Measurements from ENCODE around the gene HMCES. TPM values are rescaled to one million over a fixed set of nuclear protein-coding genes. Genes with fewer than 3 reads are reported as not detected.
"Not testable (repeated sequence)": the region's sequence is repeated elsewhere in the genome, so short reads cannot be mapped to it uniquely, and the experiment has no call there.

HMCES gene
- polyA plus RNA-seq, 3 donors = 11.9 to 23.0 (median 18.0) TPM

- TF ChIP-seq, protein P1, sequence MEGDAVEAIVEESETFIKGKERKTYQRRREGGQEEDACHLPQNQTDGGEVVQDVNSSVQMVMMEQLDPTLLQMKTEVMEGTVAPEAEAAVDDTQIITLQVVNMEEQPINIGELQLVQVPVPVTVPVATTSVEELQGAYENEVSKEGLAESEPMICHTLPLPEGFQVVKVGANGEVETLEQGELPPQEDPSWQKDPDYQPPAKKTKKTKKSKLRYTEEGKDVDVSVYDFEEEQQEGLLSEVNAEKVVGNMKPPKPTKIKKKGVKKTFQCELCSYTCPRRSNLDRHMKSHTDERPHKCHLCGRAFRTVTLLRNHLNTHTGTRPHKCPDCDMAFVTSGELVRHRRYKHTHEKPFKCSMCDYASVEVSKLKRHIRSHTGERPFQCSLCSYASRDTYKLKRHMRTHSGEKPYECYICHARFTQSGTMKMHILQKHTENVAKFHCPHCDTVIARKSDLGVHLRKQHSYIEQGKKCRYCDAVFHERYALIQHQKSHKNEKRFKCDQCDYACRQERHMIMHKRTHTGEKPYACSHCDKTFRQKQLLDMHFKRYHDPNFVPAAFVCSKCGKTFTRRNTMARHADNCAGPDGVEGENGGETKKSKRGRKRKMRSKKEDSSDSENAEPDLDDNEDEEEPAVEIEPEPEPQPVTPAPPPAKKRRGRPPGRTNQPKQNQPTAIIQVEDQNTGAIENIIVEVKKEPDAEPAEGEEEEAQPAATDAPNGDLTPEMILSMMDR (IDR thresholded peaks at IDR 0.05) = no peak
- Mint-ChIP-seq H3K27ac (no peak overlapping the region), H3K9me3 (peaks cover 0 to 4% (median 2%) of the 10 kb centered on the region in 7 donors), H3K4me3 (peak overlapping the region in 1 of 2 donors; percentile 37), H3K4me1 (peaks cover 30% of the 10 kb centered on the region), H3K27me3 (ENCODE audit: low read depth in 3 of 3) (peaks cover 14 to 19% (median 17%) of the 10 kb centered on the region in 3 donors), H3K36me3 (no peaks in the 10 kb centered on the region)
- Histone ChIP-seq H3K36me3 (replicated peaks in 1 of 2; ENCODE audit: control insufficient read depth in 1 of 2, insufficient read depth in 2 of 2, low read length in 2 of 2) (no peaks in the 10 kb centered on the region), H2AFZ (ENCODE audit: insufficient read depth, low read depth, low read length, poor library complexity, severe bottlenecking) (no peak overlapping the region), H3K9ac (ENCODE audit: insufficient read depth, low read length, poor library complexity, severe bottlenecking) (no peak overlapping the region), H4K20me1 (ENCODE audit: insufficient read depth, low read length) (no peaks in the 10 kb centered on the region), H3K9me3 (replicated peaks in 1 of 2; ENCODE audit: control insufficient read depth in 1 of 2, insufficient read depth in 1 of 2, low read length in 2 of 2) (peaks cover 0 to 3% of the 10 kb centered on the region in 2 donors), H3K4me2 (replicated peaks; ENCODE audit: extremely low read depth, low read length, poor library complexity, severe bottlenecking) (no peak overlapping the region), H3K27me3 (ENCODE audit: control insufficient read depth in 2 of 2, insufficient read depth in 2 of 2, low read length in 2 of 2) (peaks cover 0 to 3% of the 10 kb centered on the region in 2 donors), H3K79me2 (ENCODE audit: insufficient read depth, low read length) (no peaks in the 10 kb centered on the region), H3K27ac (ENCODE audit: low read depth in 1 of 2, low read length in 2 of 2) (no peak overlapping the region), H3K4me3 (replicated peaks in 1 of 3; ENCODE audit: low read depth in 2 of 3, low read length in 3 of 3) (no peak overlapping the region), H3K4me1 (ENCODE audit: control insufficient read depth in 1 of 2, insufficient read depth in 2 of 2, low read length in 2 of 2) (peaks cover 26% of the 10 kb centered on the region in 2 donors)
- no peak for DNase-seq
- intact Hi-C loops (cut with micrococcal nuclease) = no loop called here
- 91% methylated on average over 8 of the region's 8 CpGs for WGBS (ENCODE audit: insufficient coverage)
Observed at GRCh38 chr3:129347458-129347845, 68.8 kb downstream of the HMCES start.

- Histone ChIP-seq H3K4me3 (replicated peaks in 1 of 3; ENCODE audit: low read depth in 2 of 3, low read length in 3 of 3) (no peak overlapping the region), H2AFZ (ENCODE audit: insufficient read depth, low read depth, low read length, poor library complexity, severe bottlenecking) (no peak overlapping the region), H3K4me2 (replicated peaks; ENCODE audit: extremely low read depth, low read length, poor library complexity, severe bottlenecking) (no peak overlapping the region), H3K27me3 (ENCODE audit: control insufficient read depth in 2 of 2, insufficient read depth in 2 of 2, low read length in 2 of 2) (no peaks in the 10 kb centered on the region), H3K9ac (ENCODE audit: insufficient read depth, low read length, poor library complexity, severe bottlenecking) (no peak overlapping the region), H3K27ac (ENCODE audit: low read depth in 1 of 2, low read length in 2 of 2) (peak overlapping the region; percentile 27 to 38), H3K36me3 (replicated peaks in 1 of 2; ENCODE audit: control insufficient read depth in 1 of 2, insufficient read depth in 2 of 2, low read length in 2 of 2) (no peaks in the 10 kb centered on the region), H3K79me2 (ENCODE audit: insufficient read depth, low read length) (no peaks in the 10 kb centered on the region), H3K9me3 (replicated peaks in 1 of 2; ENCODE audit: control insufficient read depth in 1 of 2, insufficient read depth in 1 of 2, low read length in 2 of 2) (peaks cover 0 to 3% of the 10 kb centered on the region in 2 donors), H4K20me1 (ENCODE audit: insufficient read depth, low read length) (no peaks in the 10 kb centered on the region), H3K4me1 (ENCODE audit: control insufficient read depth in 1 of 2, insufficient read depth in 2 of 2, low read length in 2 of 2) (peaks cover 22% of the 10 kb centered on the region in 2 donors)
- H3K27me3 Mint-ChIP-seq (ENCODE audit: low read depth in 3 of 3) = peaks cover 10 to 21% (median 11%) of the 10 kb centered on the region in 3 donors
- H3K27ac Mint-ChIP-seq = peak overlapping the region in 5 of 7 donors; percentile 38 to 74 (median 72)
- whole genome bisulfite sequencing (ENCODE audit: insufficient coverage) = 67% methylated on average over 3 of the region's 3 CpGs
- peaks cover 27% of the 10 kb centered on the region for H3K4me1 Mint-ChIP-seq
- H3K9me3 Mint-ChIP-seq = peaks cover 0 to 4% (median 2%) of the 10 kb centered on the region in 7 donors
- peak; percentile 29 to 34 (median 31) for DNase-seq
- no peak overlapping the region for H3K4me3 Mint-ChIP-seq
- no peaks in the 10 kb centered on the region for H3K36me3 Mint-ChIP-seq
- TF ChIP-seq, protein P1 (IDR thresholded peaks at IDR 0.05) = no peak
- intact Hi-C loops (cut with micrococcal nuclease) = no loop called here
Observed at GRCh38 chr3:129348734-129349133, 70.1 kb downstream of the HMCES start.

- H3K9me3 Mint-ChIP-seq; H3K36me3 ChIP-seq (replicated peaks in 1 of 2; ENCODE audit: control insufficient read depth in 1 of 2, insufficient read depth in 2 of 2, low read length in 2 of 2); DNase-seq; H3K36me3 Mint-ChIP-seq; H3K79me2 ChIP-seq (ENCODE audit: insufficient read depth, low read length); H3K9ac ChIP-seq (ENCODE audit: insufficient read depth, low read length, poor library complexity, severe bottlenecking); H4K20me1 ChIP-seq (ENCODE audit: insufficient read depth, low read length); H2AFZ ChIP-seq (ENCODE audit: insufficient read depth, low read depth, low read length, poor library complexity, severe bottlenecking); H3K4me2 ChIP-seq (replicated peaks; ENCODE audit: extremely low read depth, low read length, poor library complexity, severe bottlenecking); H3K9me3 ChIP-seq (replicated peaks in 1 of 2; ENCODE audit: control insufficient read depth in 1 of 2, insufficient read depth in 1 of 2, low read length in 2 of 2); H3K27me3 ChIP-seq (ENCODE audit: control insufficient read depth in 2 of 2, insufficient read depth in 2 of 2, low read length in 2 of 2); intact Hi-C loops (cut with micrococcal nuclease): not testable (repeated sequence)
- peaks cover 18% of the 10 kb centered on the region in 2 donors for H3K4me1 ChIP-seq (ENCODE audit: control insufficient read depth in 1 of 2, insufficient read depth in 2 of 2, low read length in 2 of 2)
- H3K27ac ChIP-seq (ENCODE audit: low read depth in 1 of 2, low read length in 2 of 2) = peak overlapping the region; percentile 27 to 38
- Mint-ChIP-seq H3K27ac (peak overlapping the region in 4 of 7 donors; percentile 25 to 74 (median 64)), H3K4me1 (peaks cover 26% of the 10 kb centered on the region), H3K27me3 (ENCODE audit: low read depth in 3 of 3) (peaks cover 9 to 21% (median 11%) of the 10 kb centered on the region in 3 donors), H3K4me3 (peak overlapping the region in 1 of 2 donors; percentile 55)
- no CpG with 5 or more reads among the region's 11 CpGs for WGBS (ENCODE audit: insufficient coverage)
- peak overlapping the region in 1 of 3 experiments; percentile 20 for H3K4me3 ChIP-seq (replicated peaks in 1 of 3; ENCODE audit: low read depth in 2 of 3, low read length in 3 of 3)
Observed at GRCh38 chr3:129349169-129349568, 70.5 kb downstream of the HMCES start.

Measured in CD14-positive monocyte (primary cell).